Measurements from ENCODE around the gene YKT6.

The YKT6 gene

DNA sequence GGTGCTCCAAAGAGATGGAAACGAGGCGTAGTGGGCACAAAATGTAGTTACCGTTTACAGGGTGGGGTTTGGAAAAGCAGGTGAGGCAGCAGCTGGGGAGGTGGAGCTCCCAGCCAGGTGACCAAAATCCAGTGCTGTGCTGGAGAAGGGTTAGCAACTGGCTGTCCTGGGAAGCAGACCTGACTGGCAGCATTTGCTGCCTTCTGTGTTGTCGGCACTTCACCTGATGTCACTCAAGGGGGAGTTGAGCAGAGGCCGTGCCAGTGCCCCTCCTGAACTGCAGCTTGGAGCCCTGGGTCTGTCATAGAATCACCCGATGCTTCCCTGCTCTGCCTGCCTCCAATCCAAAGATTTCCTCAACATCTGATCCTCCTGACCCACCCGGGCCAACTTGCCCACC is 24.3 kb upstream of the YKT6 start:
- no CpG with 5 or more reads among the region's 7 CpGs for WGBS, 2 donors (ENCODE audit: extremely low coverage in 2 of 2, insufficient read length in 2 of 2, insufficient replicate concordance in 1 of 2)

DNA sequence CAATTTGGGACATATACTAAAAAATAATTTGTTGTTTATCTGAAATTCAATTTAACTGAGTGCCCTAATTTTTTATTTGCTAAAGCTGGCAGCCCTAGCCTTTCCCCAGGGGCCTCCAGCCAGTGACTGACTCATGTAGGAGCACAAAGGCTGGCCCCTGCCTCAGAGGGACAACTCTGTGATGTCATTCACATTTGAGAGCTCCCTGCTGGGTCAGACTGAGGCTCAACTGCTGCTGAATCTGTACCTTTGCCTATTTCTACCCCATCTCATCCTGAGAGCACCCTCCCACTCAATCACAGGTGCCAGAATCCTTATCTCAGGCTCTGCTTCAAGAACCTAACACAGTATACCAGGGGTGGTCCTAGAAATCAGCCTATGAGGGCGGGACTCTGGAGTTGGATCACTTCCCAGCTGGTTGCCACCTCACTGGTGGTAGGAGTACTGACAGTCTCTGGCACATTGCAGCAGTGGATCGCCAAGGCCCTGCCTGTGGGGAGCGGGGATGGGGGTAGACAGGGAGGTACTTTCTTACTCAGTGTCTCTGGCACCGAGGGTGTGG is 23.1 kb upstream of the YKT6 start:
- Histone ChIP-seq H3K36me3 (replicated peaks in 1 of 2; ENCODE audit: control insufficient read depth in 2 of 2, insufficient read depth in 2 of 2, low read length in 2 of 2) (no peaks in the 10 kb centered on the region), H3K4me1 (ENCODE audit: control insufficient read depth in 2 of 2, insufficient read depth in 1 of 2, low read depth in 1 of 2, low read length in 2 of 2) (peaks cover 4 to 9% of the 10 kb centered on the region in 2 donors), H3K23ac (ENCODE audit: low read depth, low read length, poor library complexity) (no peak overlapping the region), H3K18ac (ENCODE audit: low read length) (peak overlapping the region; percentile 53), H3K4me3 (ENCODE audit: low read length in 2 of 2) (no peak overlapping the region), H3K4ac (ENCODE audit: low read length) (no peak overlapping the region), H3K4me2 (ENCODE audit: insufficient read depth, low read length, poor library complexity, severe bottlenecking) (no peak overlapping the region), H2BK12ac (ENCODE audit: low read length) (no peak overlapping the region), H2BK5ac (ENCODE audit: low read length) (no peak overlapping the region), H3K9me3 (replicated peaks in 1 of 2; ENCODE audit: control insufficient read depth in 2 of 2, insufficient read depth in 1 of 2, low read depth in 1 of 2, low read length in 2 of 2) (peaks cover 4 to 5% of the 10 kb centered on the region in 2 donors), H3K14ac (ENCODE audit: low read length) (no peak overlapping the region), H4K8ac (ENCODE audit: low read depth, low read length) (no peak overlapping the region), H4K91ac (ENCODE audit: low read depth, low read length, poor library complexity) (no peak overlapping the region), H2AK5ac (ENCODE audit: low read depth, low read length) (peak overlapping the region; percentile 36), H3K9ac (ENCODE audit: low read depth, low read length, poor library complexity) (no peak overlapping the region), H3K27me3 (ENCODE audit: control insufficient read depth in 3 of 3, insufficient read depth in 3 of 3, low read depth in 1 of 3, low read length in 3 of 3) (peaks cover 0 to 24% (median 0%) of the 10 kb centered on the region in 3 experiments), H2AFZ (ENCODE audit: low read length) (peak overlapping the region; percentile 37), H2BK120ac (ENCODE audit: low read depth, low read length) (no peak overlapping the region), H3K79me1 (ENCODE audit: low read depth, low read length) (no peaks in the 10 kb centered on the region), H2BK15ac (ENCODE audit: low read length) (no peak overlapping the region), H3K27ac (replicated peaks; ENCODE audit: low read length) (no peak overlapping the region)
- no CpG with 5 or more reads among the region's 4 CpGs for WGBS, 2 donors (ENCODE audit: extremely low coverage in 2 of 2, insufficient read length in 2 of 2, insufficient replicate concordance in 1 of 2)
- DNase-seq (ENCODE audit: low spot score) = no peak

More for the DNA sequence above, 24.3 kb upstream of the YKT6 start:
- peaks cover 0 to 2% of the 10 kb centered on the region in 2 donors for H3K9me3 ChIP-seq (replicated peaks in 1 of 2; ENCODE audit: control insufficient read depth in 2 of 2, insufficient read depth in 1 of 2, low read depth in 1 of 2, low read length in 2 of 2)
- no peak overlapping the region for H3K27ac ChIP-seq (replicated peaks; ENCODE audit: low read length)
- no peak overlapping the region for H4K91ac ChIP-seq (ENCODE audit: low read depth, low read length, poor library complexity)
- peaks cover 0 to 13% (median 0%) of the 10 kb centered on the region in 3 experiments for H3K27me3 ChIP-seq (ENCODE audit: control insufficient read depth in 3 of 3, insufficient read depth in 3 of 3, low read depth in 1 of 3, low read length in 3 of 3)
- H3K14ac ChIP-seq (ENCODE audit: low read length) = no peak overlapping the region
- no peaks in the 10 kb centered on the region for H3K36me3 ChIP-seq (replicated peaks in 1 of 2; ENCODE audit: control insufficient read depth in 2 of 2, insufficient read depth in 2 of 2, low read length in 2 of 2)
- no peak overlapping the region for H3K18ac ChIP-seq (ENCODE audit: low read length)
- DNase-seq (ENCODE audit: low spot score) = no peak
- H2BK120ac ChIP-seq (ENCODE audit: low read depth, low read length) = no peak overlapping the region
- H3K4me1 ChIP-seq (ENCODE audit: control insufficient read depth in 2 of 2, insufficient read depth in 1 of 2, low read depth in 1 of 2, low read length in 2 of 2) = peaks cover 4 to 9% of the 10 kb centered on the region in 2 donors
- no peak overlapping the region for H3K4me3 ChIP-seq (ENCODE audit: low read length in 2 of 2)
- no peak overlapping the region for H2BK12ac ChIP-seq (ENCODE audit: low read length)
- no peak overlapping the region for H3K9ac ChIP-seq (ENCODE audit: low read depth, low read length, poor library complexity)
- no peak overlapping the region for H3K4me2 ChIP-seq (ENCODE audit: insufficient read depth, low read length, poor library complexity, severe bottlenecking)
- no peak overlapping the region for H2AFZ ChIP-seq (ENCODE audit: low read length)
- H2BK15ac ChIP-seq (ENCODE audit: low read length) = no peak overlapping the region
- H4K8ac ChIP-seq (ENCODE audit: low read depth, low read length) = no peak overlapping the region
- no peak overlapping the region for H3K23ac ChIP-seq (ENCODE audit: low read depth, low read length, poor library complexity)
- H3K4ac ChIP-seq (ENCODE audit: low read length) = no peak overlapping the region
- no peak overlapping the region for H2AK5ac ChIP-seq (ENCODE audit: low read depth, low read length)
- H2BK5ac ChIP-seq (ENCODE audit: low read length) = no peak overlapping the region
- no peaks in the 10 kb centered on the region for H3K79me1 ChIP-seq (ENCODE audit: low read depth, low read length)

DNA sequence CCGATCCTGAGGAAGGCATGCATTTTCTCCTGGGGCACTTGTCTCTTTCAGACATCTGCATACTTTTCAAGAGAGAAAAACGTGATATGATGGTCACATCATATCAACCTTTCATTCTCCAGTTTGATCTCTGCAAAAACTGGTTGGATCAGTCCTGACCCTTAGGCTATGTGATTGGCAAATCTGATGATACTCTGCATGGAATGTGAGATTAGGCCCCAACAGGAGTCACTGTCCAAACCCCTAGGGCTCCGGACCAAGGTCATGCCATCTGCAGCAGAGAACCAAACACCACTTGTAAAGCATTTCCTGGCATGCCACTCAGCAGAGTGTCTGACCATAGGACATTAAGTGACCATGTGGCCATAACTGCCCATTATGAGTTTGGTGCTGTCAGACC is 20.1 kb upstream of the YKT6 start:
- H4K8ac ChIP-seq (ENCODE audit: low read depth, low read length) = no peak overlapping the region
- WGBS, 2 donors (ENCODE audit: extremely low coverage in 2 of 2, insufficient read length in 2 of 2, insufficient replicate concordance in 1 of 2) = no CpG with 5 or more reads among the region's 3 CpGs

DNA sequence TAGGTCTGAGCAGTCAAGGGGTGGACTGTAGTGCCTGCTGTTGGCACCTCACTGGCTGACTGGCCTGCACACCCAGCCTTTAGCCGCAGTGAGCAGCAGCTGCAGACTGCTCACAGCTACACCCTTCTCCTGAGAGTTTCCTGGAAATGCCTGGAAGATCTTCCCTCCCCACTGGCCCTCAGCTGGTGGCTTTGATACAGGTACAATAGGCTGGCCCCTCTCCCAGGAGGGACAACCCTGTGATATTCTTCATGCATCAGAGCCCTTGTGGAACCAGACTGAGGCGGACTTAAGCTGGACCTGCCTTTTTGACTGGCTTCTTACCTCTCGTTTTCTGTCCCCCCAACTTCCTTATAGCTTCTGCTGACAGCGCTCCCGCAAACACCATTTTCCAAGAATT is 18.0 kb upstream of the YKT6 start:
- Histone ChIP-seq H3K9me3 (replicated peaks in 1 of 2; ENCODE audit: control insufficient read depth in 2 of 2, insufficient read depth in 1 of 2, low read depth in 1 of 2, low read length in 2 of 2) (peaks cover 6% of the 10 kb centered on the region in 2 donors), H2BK15ac (ENCODE audit: low read length) (no peak overlapping the region), H4K91ac (ENCODE audit: low read depth, low read length, poor library complexity) (no peak overlapping the region), H3K4me1 (ENCODE audit: control insufficient read depth in 2 of 2, insufficient read depth in 1 of 2, low read depth in 1 of 2, low read length in 2 of 2) (peaks cover 4 to 7% of the 10 kb centered on the region in 2 donors), H3K9ac (ENCODE audit: low read depth, low read length, poor library complexity) (no peak overlapping the region), H3K36me3 (replicated peaks in 1 of 2; ENCODE audit: control insufficient read depth in 2 of 2, insufficient read depth in 2 of 2, low read length in 2 of 2) (no peaks in the 10 kb centered on the region), H3K4me3 (ENCODE audit: low read length in 2 of 2) (no peak overlapping the region), H3K4ac (ENCODE audit: low read length) (no peak overlapping the region), H3K14ac (ENCODE audit: low read length) (no peak overlapping the region), H2AFZ (ENCODE audit: low read length) (no peak overlapping the region), H2AK5ac (ENCODE audit: low read depth, low read length) (no peak overlapping the region), H4K8ac (ENCODE audit: low read depth, low read length) (no peak overlapping the region), H2BK5ac (ENCODE audit: low read length) (no peak overlapping the region), H3K18ac (ENCODE audit: low read length) (no peak overlapping the region), H2BK12ac (ENCODE audit: low read length) (no peak overlapping the region), H3K4me2 (ENCODE audit: insufficient read depth, low read length, poor library complexity, severe bottlenecking) (no peak overlapping the region), H3K79me1 (ENCODE audit: low read depth, low read length) (no peaks in the 10 kb centered on the region), H3K23ac (ENCODE audit: low read depth, low read length, poor library complexity) (no peak overlapping the region), H3K27me3 (ENCODE audit: control insufficient read depth in 3 of 3, insufficient read depth in 3 of 3, low read depth in 1 of 3, low read length in 3 of 3) (peaks cover 0 to 44% (median 0%) of the 10 kb centered on the region in 3 experiments), H2BK120ac (ENCODE audit: low read depth, low read length) (no peak overlapping the region), H3K27ac (replicated peaks; ENCODE audit: low read length) (no peak overlapping the region)
- DNase-seq (ENCODE audit: low spot score) = no peak
- no CpG with 5 or more reads among the region's 5 CpGs for WGBS, 2 donors (ENCODE audit: extremely low coverage in 2 of 2, insufficient read length in 2 of 2, insufficient replicate concordance in 1 of 2)

More for the DNA sequence above, 20.1 kb upstream of the YKT6 start:
- Histone ChIP-seq H3K9me3 (replicated peaks in 1 of 2; ENCODE audit: control insufficient read depth in 2 of 2, insufficient read depth in 1 of 2, low read depth in 1 of 2, low read length in 2 of 2) (peaks cover 6% of the 10 kb centered on the region in 2 donors), H2AFZ (ENCODE audit: low read length) (no peak overlapping the region), H3K18ac (ENCODE audit: low read length) (no peak overlapping the region), H2AK5ac (ENCODE audit: low read depth, low read length) (no peak overlapping the region), H2BK120ac (ENCODE audit: low read depth, low read length) (no peak overlapping the region), H2BK15ac (ENCODE audit: low read length) (no peak overlapping the region), H3K4ac (ENCODE audit: low read length) (no peak overlapping the region), H3K4me1 (ENCODE audit: control insufficient read depth in 2 of 2, insufficient read depth in 1 of 2, low read depth in 1 of 2, low read length in 2 of 2) (peaks cover 7 to 14% of the 10 kb centered on the region in 2 donors), H3K23ac (ENCODE audit: low read depth, low read length, poor library complexity) (no peak overlapping the region), H3K9ac (ENCODE audit: low read depth, low read length, poor library complexity) (no peak overlapping the region), H3K4me3 (ENCODE audit: low read length in 2 of 2) (no peak overlapping the region), H2BK5ac (ENCODE audit: low read length) (no peak overlapping the region), H3K27ac (replicated peaks; ENCODE audit: low read length) (no peak overlapping the region), H3K4me2 (ENCODE audit: insufficient read depth, low read length, poor library complexity, severe bottlenecking) (no peak overlapping the region), H3K27me3 (ENCODE audit: control insufficient read depth in 3 of 3, insufficient read depth in 3 of 3, low read depth in 1 of 3, low read length in 3 of 3) (peaks cover 0 to 35% (median 0%) of the 10 kb centered on the region in 3 experiments), H3K79me1 (ENCODE audit: low read depth, low read length) (no peaks in the 10 kb centered on the region), H2BK12ac (ENCODE audit: low read length) (no peak overlapping the region), H4K91ac (ENCODE audit: low read depth, low read length, poor library complexity) (no peak overlapping the region), H3K14ac (ENCODE audit: low read length) (no peak overlapping the region), H3K36me3 (replicated peaks in 1 of 2; ENCODE audit: control insufficient read depth in 2 of 2, insufficient read depth in 2 of 2, low read length in 2 of 2) (no peaks in the 10 kb centered on the region)
- DNase-seq (ENCODE audit: low spot score) = no peak

Data from neuronal stem cell (in vitro differentiated cells).